ENCODE results near the gene RGCC.

RGCC gene

DNA sequence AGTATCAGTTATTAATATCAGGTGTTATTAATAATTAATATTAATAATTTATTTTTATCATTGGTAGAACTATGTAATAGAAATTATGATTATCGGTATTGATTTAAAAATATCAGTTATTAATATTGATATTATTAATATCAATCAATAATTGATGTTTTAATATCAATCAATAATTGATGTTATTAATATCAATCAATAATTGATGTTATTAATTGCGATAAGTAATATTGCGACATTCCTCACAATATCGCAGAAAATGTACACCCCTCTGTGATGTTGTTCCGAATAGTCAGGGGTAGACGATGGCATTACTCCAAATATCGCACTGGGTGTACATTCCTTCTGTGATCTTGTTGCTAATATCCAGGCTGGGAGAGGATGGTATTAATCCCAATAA is 3.7 kb upstream of the RGCC start:
- DNase-seq (ENCODE audit: low read depth), result no peak

DNA sequence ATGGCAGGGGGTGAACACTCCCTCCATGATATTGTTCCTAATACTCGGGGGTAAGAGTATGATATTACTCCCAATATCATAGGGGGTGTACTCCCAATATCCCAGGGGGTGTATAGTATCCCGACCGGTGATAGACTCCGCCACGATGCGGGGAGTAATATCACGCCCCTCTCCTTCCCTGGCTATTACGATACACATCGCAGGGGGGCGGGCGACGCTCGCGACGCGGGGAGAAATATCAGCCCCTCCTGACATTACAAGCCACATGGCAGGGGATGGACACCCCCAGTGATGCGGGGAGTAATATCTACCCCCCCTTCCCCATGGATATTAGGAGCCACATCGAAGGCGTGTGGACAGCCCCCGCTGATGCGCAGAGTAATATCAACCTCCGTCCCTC is 3.2 kb upstream of the RGCC start:
- no peak for DNase-seq (ENCODE audit: low read depth)

DNA sequence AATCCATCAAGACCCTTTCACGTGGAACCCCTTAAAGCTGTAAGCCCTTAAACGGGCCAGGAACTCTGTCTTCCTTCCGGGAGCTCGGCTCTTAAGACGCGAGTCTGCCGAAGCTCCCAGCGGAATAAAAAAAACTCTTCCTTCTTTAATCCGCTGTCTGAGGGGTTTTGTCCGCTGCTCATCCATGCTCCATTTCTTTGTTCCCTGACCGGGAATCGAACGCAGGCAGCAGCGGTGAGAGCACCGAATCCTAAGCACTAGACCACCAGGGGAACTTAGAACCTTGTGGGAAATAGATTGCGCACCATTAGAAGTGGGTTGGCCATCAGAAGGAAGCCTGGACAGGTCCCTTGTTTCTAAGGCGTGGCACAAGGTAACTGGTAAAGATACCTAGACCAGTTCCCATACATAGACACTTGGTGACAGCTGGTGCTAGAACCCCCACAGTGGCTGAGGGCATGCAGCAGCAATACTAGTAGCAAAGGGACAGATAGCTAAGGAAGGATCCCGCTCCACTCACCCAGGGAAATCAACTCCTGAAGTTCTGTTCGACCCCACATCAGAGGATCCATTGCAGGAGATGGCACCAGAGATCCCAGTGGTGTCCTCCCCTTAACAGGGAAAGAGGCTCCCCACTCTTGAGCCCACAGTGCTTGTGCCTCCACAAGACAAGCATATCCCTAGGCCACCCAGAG is 1.5 kb upstream of the RGCC start:
- DNase-seq (ENCODE audit: low read depth), result no peak

GRCh38 chr13:41457589-41458186 is 338 bp downstream of the RGCC start:
- DNase-seq (ENCODE audit: low read depth), result peak; percentile 29

- no peak for DNase-seq (ENCODE audit: low read depth)
Measured at GRCh38 chr13:41458187-41458760, 924 bp downstream of the RGCC start.

- DNase-seq (ENCODE audit: low read depth), result peak; percentile 38
Measured at GRCh38 chr13:41458761-41459431, 1.5 kb downstream of the RGCC start.

DNA sequence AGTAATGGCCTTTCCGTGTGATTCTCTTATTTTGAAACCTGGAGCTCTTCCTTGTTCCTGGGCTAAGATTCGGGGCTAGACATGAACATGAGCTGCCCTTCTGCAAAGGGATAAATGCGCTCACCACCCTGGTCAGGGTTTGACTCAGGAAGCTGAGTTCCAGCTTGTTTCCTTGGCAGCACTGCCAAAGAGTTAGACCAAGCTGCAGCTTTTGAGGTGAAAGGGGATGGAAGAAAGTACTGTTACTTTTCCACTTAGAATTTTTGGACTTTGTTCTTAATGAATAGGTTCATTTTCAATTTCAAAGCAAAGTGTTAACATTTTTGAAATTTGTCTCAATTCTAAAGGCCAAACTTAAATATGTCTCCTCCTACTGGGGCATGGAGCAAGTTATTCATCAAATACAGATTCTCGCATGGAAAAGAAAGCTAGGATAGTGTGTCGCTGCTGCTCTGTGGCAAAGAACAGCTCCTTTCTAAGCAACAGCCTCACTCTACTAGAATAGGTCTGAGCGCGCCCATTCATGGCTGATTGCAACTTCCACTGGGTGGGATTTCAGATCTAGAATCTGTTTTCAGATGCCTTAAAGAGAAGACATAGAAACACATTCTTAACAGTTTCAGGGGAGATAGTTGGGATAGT is 2.2 kb downstream of the RGCC start:
- no peak for DNase-seq (ENCODE audit: low read depth)

DNA sequence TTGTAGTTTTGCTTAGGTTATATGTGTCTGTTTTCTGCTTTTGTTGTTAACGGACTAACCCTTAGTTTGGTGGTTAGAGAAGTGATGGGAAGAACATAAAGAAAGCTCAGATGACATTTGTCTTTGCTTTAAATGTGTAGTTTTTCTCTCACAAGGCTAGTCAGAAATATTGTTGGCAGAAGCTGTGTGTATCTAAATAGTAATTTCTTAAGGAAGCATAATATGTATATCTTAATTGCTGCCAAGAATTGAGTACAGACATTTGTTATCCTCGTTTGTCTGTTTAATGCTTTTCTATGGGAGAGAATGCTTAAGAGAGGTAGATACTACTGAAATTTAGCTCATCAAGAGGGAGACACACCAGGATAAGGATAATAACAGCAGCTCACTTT is 2.7 kb downstream of the RGCC start:
- no peak for DNase-seq (ENCODE audit: low read depth)

DNA sequence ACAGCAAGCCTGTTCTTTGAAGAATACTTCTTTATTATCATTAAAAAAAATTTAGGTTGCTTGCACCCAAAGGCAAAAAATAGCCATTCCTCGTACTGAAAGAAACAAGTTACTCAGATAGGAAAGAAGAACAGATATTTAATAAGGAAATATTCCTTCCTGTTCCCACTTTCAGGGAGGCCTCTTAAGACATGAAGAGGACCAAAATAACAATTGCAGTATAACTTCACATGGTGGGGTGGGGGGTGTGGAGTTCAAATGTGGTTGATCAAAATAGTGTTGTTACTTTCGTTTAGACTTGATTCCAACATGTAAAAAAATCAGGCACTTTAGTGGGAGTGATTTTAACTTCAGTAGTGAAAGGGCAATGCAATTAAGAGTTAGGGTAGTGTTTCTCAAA is 3.6 kb downstream of the RGCC start:
- DNase-seq (ENCODE audit: low read depth), result no peak

GRCh38 chr13:41461527-41462139 is 4.3 kb downstream of the RGCC start:
- DNase-seq (ENCODE audit: low read depth), result no peak

GRCh38 chr13:41462427-41462826 is 5.1 kb downstream of the RGCC start:
- DNase-seq (ENCODE audit: low read depth), result no peak

- no peak for DNase-seq (ENCODE audit: low read depth)
Measured at GRCh38 chr13:41463838-41464602, 6.7 kb downstream of the RGCC start.

GRCh38 chr13:41465241-41465847 is 8.0 kb downstream of the RGCC start:
- peak; percentile 87 for DNase-seq (ENCODE audit: low read depth)

GRCh38 chr13:41465898-41466320 is 8.6 kb downstream of the RGCC start:
- DNase-seq (ENCODE audit: low read depth), result no peak

GRCh38 chr13:41467425-41467945 is 10.1 kb downstream of the RGCC start:
- DNase-seq (ENCODE audit: low read depth), result no peak

DNA sequence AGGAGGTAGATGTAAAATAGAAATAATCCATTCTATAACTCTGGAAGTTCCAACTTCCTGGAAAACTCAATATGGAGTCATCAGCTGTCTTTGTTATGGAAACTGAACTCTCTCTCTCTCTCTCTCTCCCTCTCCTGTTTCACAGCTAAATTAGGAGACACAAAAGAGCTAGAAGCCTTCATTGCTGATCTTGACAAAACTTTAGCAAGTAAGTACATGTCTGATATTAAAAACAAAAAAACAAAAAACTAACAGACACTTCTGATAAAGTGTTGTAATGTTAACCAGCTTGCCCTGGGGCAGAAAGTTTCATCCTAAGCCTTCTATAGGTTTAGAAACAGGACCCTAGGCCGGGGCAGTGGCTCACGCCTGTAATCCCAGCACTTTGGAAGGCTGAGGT is 11.3 kb downstream of the RGCC start:
- no peak for DNase-seq (ENCODE audit: low read depth)

DNA sequence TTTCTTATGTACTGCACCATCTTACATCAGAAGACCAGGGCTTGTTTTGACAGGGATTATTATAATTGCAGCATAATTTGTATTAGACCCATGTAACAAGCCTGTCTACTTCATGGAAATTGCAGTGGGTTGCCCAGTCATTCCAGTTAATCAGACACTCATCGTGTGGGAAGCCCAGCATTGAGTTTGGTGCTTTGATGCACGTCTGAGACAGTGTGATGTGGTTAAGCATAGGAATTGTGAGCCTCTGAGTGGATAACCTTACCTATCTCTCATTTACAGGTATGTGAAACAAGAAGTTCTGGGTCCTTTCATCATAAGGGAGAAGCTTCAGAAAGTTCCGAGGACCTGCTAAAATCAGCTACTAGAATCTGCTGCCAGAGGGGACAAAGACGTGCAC is 12.8 kb downstream of the RGCC start:
- DNase-seq (ENCODE audit: low read depth), result no peak

- no peak for DNase-seq (ENCODE audit: low read depth)
Measured at GRCh38 chr13:41471785-41472184, 14.4 kb downstream of the RGCC start.

GRCh38 chr13:41487222-41487621 is 29.9 kb downstream of the RGCC start:
- DNase-seq (ENCODE audit: low read depth), result no peak

GRCh38 chr13:41488124-41488523 is 30.8 kb downstream of the RGCC start:
- no peak for DNase-seq (ENCODE audit: low read depth)
